HEK293 (cell line): ENCODE data around the gene NRGN.

ENCODE experiments used
- BCL6B ChIP-seq: fragments of 450-650 bp; formaldehyde crosslinking; IDR thresholded peaks from 2 replicates; pipeline ENCODE4 v1.5.1; 2017; ENCODE audit warnings: missing biosample characterization, missing genetic modification characterization
- HOXA7 ChIP-seq: sonication (generic); formaldehyde crosslinking; IDR thresholded peaks from 2 replicates; pipeline ENCODE4 v1.8.1; 2022; ENCODE audit warnings: missing genetic modification reagents, borderline replicate concordance
- KLF10 ChIP-seq: fragments of 450-650 bp; IDR thresholded peaks from 2 replicates; pipeline ENCODE4 v1.5.1; 2018; ENCODE audit warnings: missing biosample characterization, mild to moderate bottlenecking, missing genetic modification characterization
- KLF16 ChIP-seq: fragments of 450-650 bp; formaldehyde crosslinking; IDR thresholded peaks from 2 replicates; pipeline ENCODE4 v1.5.1; 2017; ENCODE audit warnings: missing biosample characterization, missing genetic modification characterization
- KLF17 ChIP-seq: fragments of 450-650 bp; formaldehyde crosslinking; IDR thresholded peaks from 2 replicates; pipeline ENCODE4 v1.5.1; 2016; ENCODE audit warnings: missing biosample characterization, missing genetic modification characterization
- KLF9 ChIP-seq: fragments of 450-650 bp; formaldehyde crosslinking; IDR thresholded peaks from 2 replicates; pipeline ENCODE4 v1.5.1; 2016; ENCODE audit warnings: missing biosample characterization, missing genetic modification characterization, low read depth
- REST ChIP-seq: fragments of 450-650 bp; formaldehyde crosslinking; IDR thresholded peaks from 2 replicates; pipeline ENCODE4 v1.5.1; 2016; ENCODE audit warnings: missing biosample characterization, missing genetic modification characterization
- ZBTB1 ChIP-seq: fragments of 450-650 bp; formaldehyde crosslinking; IDR thresholded peaks from 2 replicates; pipeline ENCODE4 v1.5.1; 2016; ENCODE audit warnings: missing biosample characterization, missing genetic modification characterization
- ZBTB11 ChIP-seq: fragments of 450-650 bp; formaldehyde crosslinking; conservative IDR thresholded peaks from 2 replicates; pipeline ENCODE4 v1.5.1; 2016; ENCODE audit warnings: low read depth, missing biosample characterization, missing genetic modification characterization
- ZBTB26 ChIP-seq: fragments of 450-650 bp; formaldehyde crosslinking; optimal IDR thresholded peaks from 2 replicates; pipeline ENCODE3; 2016; ENCODE audit warnings: missing biosample characterization, mild to moderate bottlenecking, missing genetic modification characterization
- ZBTB48 ChIP-seq: fragments of 450-650 bp; formaldehyde crosslinking; IDR thresholded peaks from 2 replicates; pipeline ENCODE4 v1.5.1; 2016; ENCODE audit warnings: missing biosample characterization, missing genetic modification characterization
- ZIC2 ChIP-seq: fragments of 450-650 bp; formaldehyde crosslinking; IDR thresholded peaks from 2 replicates; pipeline ENCODE4 v1.5.1; 2016; ENCODE audit warnings: missing biosample characterization, missing genetic modification characterization
- ZNF114 ChIP-seq: fragments of 450-650 bp; formaldehyde crosslinking; IDR thresholded peaks from 2 replicates; pipeline ENCODE4 v1.5.0; 2017; ENCODE audit warnings: missing biosample characterization, missing genetic modification characterization
- ZNF121 ChIP-seq: fragments of 450-650 bp; formaldehyde crosslinking; IDR thresholded peaks from 2 replicates; pipeline ENCODE4 v1.5.1; 2016; ENCODE audit warnings: missing biosample characterization, missing genetic modification characterization
- ZNF138 ChIP-seq: fragments of 450-650 bp; formaldehyde crosslinking; IDR thresholded peaks from 2 replicates; pipeline ENCODE4 v1.5.1; 2016; ENCODE audit warnings: missing biosample characterization, missing genetic modification characterization, borderline replicate concordance
- ZNF18 ChIP-seq: fragments of 450-650 bp; formaldehyde crosslinking; IDR thresholded peaks from 2 replicates; pipeline ENCODE4 v1.5.1; 2016; ENCODE audit warnings: missing biosample characterization, missing genetic modification characterization
- ZNF184 ChIP-seq: fragments of 450-650 bp; IDR thresholded peaks from 2 replicates; pipeline ENCODE4 v1.5.1; 2018; ENCODE audit warnings: missing biosample characterization, mild to moderate bottlenecking, missing genetic modification characterization
- ZNF274 ChIP-seq, 2 experiments: fragments of 200-500 bp in 1 of 2; fragments of 450-650 bp in 1 of 2; sonication (Bioruptor generic) in 1 of 2; formaldehyde crosslinking in 1 of 2; IDR thresholded peaks; 2 replicates each; pipeline versions ENCODE4 v1.5.1 to v1.6.1; 2014 to 2016; ENCODE audit warnings: borderline replicate concordance in 1 of 2, inconsistent platforms in 1 of 2, low read length in 1 of 2, missing biosample characterization in 1 of 2, missing genetic modification characterization in 1 of 2
- ZNF311 ChIP-seq: fragments of 450-650 bp; formaldehyde crosslinking; IDR thresholded peaks from 2 replicates; pipeline ENCODE4 v1.5.1; 2017; ENCODE audit warnings: missing biosample characterization, missing genetic modification characterization, borderline replicate concordance
- ZNF449 ChIP-seq: fragments of 450-650 bp; formaldehyde crosslinking; IDR thresholded peaks from 2 replicates; pipeline ENCODE4 v1.5.1; 2017; ENCODE audit warnings: missing biosample characterization, mild to moderate bottlenecking, missing genetic modification characterization, moderate library complexity
- ZNF529 ChIP-seq: fragments of 450-650 bp; formaldehyde crosslinking; IDR thresholded peaks from 2 replicates; pipeline ENCODE4 v1.5.1; 2017; ENCODE audit warnings: missing genetic modification characterization, missing biosample characterization; ENCODE audit not compliant: insufficient replicate concordance
- ZNF624 ChIP-seq: fragments of 450-650 bp; formaldehyde crosslinking; IDR thresholded peaks from 2 replicates; pipeline ENCODE4 v1.5.1; 2017; ENCODE audit warnings: missing biosample characterization, missing genetic modification characterization
- ZNF677 ChIP-seq: fragments of 450-650 bp; IDR thresholded peaks from 2 replicates; pipeline ENCODE4 v1.5.0; 2018; ENCODE audit warnings: missing biosample characterization, mild to moderate bottlenecking, missing genetic modification characterization, moderate library complexity
- ZNF768 ChIP-seq: fragments of 450-650 bp; formaldehyde crosslinking; IDR thresholded peaks from 2 replicates; pipeline ENCODE4 v1.5.1; 2018; ENCODE audit warnings: missing biosample characterization, mild to moderate bottlenecking, missing genetic modification characterization
- ZSCAN16 ChIP-seq: fragments of 450-650 bp; formaldehyde crosslinking; IDR thresholded peaks from 2 replicates; pipeline ENCODE4 v1.5.1; 2016; ENCODE audit warnings: missing biosample characterization, missing genetic modification characterization

Gene NRGN

GRCh38 chr11:124740277-124740882, 638 bp downstream of the NRGN start (continued):
- TF ChIP-seq ZIC2 (0 out of 2 replicates have a peak, but pooled peaks have one; percentile 18), ZBTB26 (tag by site-specific recombination) (no peak), ZNF529 (tag by site-specific recombination) (no peak), ZSCAN16 (no peak), ZNF184 (tag by site-specific recombination) (no peak), ZNF121 (tag by site-specific recombination) (no peak), KLF9 (no peak), KLF16 (no peak; the same call in 1 of the 2 replicates), ZNF624 (tag by site-specific recombination) (no peak), REST (tag by site-specific recombination) (0 out of 2 replicates have a peak, but pooled peaks have one; percentile 9), ZNF114 (tag by site-specific recombination) (no peak), ZNF138 (tag by site-specific recombination) (no peak), ZNF768 (tag by site-specific recombination) (no peak), ZNF311 (tag by site-specific recombination) (no peak), ZBTB48 (tag by site-specific recombination) (no peak), KLF17 (peak; percentile 14; the same call in 1 of the 2 replicates), ZNF449 (0 out of 2 replicates have a peak, but pooled peaks have one; percentile 28), ZBTB1 (tag by site-specific recombination) (no peak), BCL6B (tag by site-specific recombination) (no peak), HOXA7 (CRISPR knock-in tag) (no peak), ZNF274 (IDR thresholded peaks at IDR 0.05; ENCODE audit: low read length) (no peak), ZNF274 (tag by site-specific recombination; IDR thresholded peaks at IDR 0.05; ENCODE audit: borderline replicate concordance) (no peak), ZBTB11 (tag by site-specific recombination) (no peak), ZNF18 (tag by site-specific recombination) (no peak), ZNF677 (tag by site-specific recombination) (no peak), KLF10 (no peak)
